Measurements from ENCODE around the gene ECHDC1. TPM values are rescaled to one million over a fixed set of nuclear protein-coding genes. Genes with fewer than 3 reads are reported as not detected.

Gene ECHDC1
- total RNA-seq, 1 donor from 2014 or later: 47.2 TPM

- Histone ChIP-seq H3K36me3 (ENCODE audit: insufficient read depth, low read length) (no peaks in the 10 kb centered on the region), H4K20me1 (ENCODE audit: insufficient read depth, low read length) (peaks cover 23% of the 10 kb centered on the region), H3K9ac (ENCODE audit: low read length) (peak within 1 kb of the TSS; percentile 98), H3K4me3 (ENCODE audit: insufficient read depth, low read depth, low read length) (peak within 1 kb of the TSS; percentile 97), H3K79me2 (ENCODE audit: insufficient read depth, low read length) (peaks cover 45% of the 10 kb centered on the region), H2AFZ (ENCODE audit: low read depth, low read length) (peak within 1 kb of the TSS; percentile 88), H3K4me2 (ENCODE audit: low read length) (peak within 1 kb of the TSS; percentile 92), H3K9me3 (ENCODE audit: insufficient read depth, low read depth, low read length) (no peaks in the 10 kb centered on the region), H3K27me3 (ENCODE audit: insufficient read depth, low read length) (no peaks in the 10 kb centered on the region), H3K27ac (ENCODE audit: low read depth, low read length) (peak within 1 kb of the TSS; percentile 91), H3K4me1 (ENCODE audit: insufficient read depth, low read length) (peaks cover 6% of the 10 kb centered on the region)
- Mint-ChIP-seq H3K27me3 (ENCODE audit: low read depth, unreplicated experiment) (no peaks in the 10 kb centered on the region), H3K9me3 (ENCODE audit: unreplicated experiment) (no peaks in the 10 kb centered on the region), H3K4me1 (ENCODE audit: low read depth, unreplicated experiment) (peaks cover 14% of the 10 kb centered on the region), H3K27ac (ENCODE audit: unreplicated experiment) (peak within 1 kb of the TSS; percentile 97), H3K4me3 (ENCODE audit: unreplicated experiment) (peak within 1 kb of the TSS; percentile 99), H3K36me3 (ENCODE audit: low read depth, unreplicated experiment) (no peaks in the 10 kb centered on the region)
- TF ChIP-seq CTCF (IDR thresholded peaks at IDR 0.05; ENCODE audit: insufficient read depth, low read depth, low read length): peak; percentile 78
- TF ChIP-seq EZH2 (IDR thresholded peaks at IDR 0.05; ENCODE audit: insufficient read depth, low read length): no peak
- peak; percentile 74 for DNase-seq (ENCODE audit: low read depth)
- no peak for FAIRE-seq
These were observed 77.1 kb downstream of the ECHDC1 start, which contains the start of gene RNF146 for GRCh38 chr6:127266178-127266891. Gene RNF146, plus strand, starts transcription at chr6:127266864. Its CDS starts 13,475 bp downstream, at chr6:127280339.

GRCh38 chr6:127263481-127263880, 79.9 kb downstream of the ECHDC1 start:
- H3K27me3 ChIP-seq (ENCODE audit: insufficient read depth, low read length): no peaks in the 10 kb centered on the region
- peaks cover 4% of the 10 kb centered on the region for H3K4me1 ChIP-seq (ENCODE audit: insufficient read depth, low read length)
- no peak overlapping the region for H3K4me3 ChIP-seq (ENCODE audit: insufficient read depth, low read depth, low read length)
- no peak overlapping the region for H3K4me2 ChIP-seq (ENCODE audit: low read length)
- H3K9ac ChIP-seq (ENCODE audit: low read length): no peak overlapping the region
- H3K27ac ChIP-seq (ENCODE audit: low read depth, low read length): no peak overlapping the region
- Mint-ChIP-seq H3K27ac (ENCODE audit: unreplicated experiment) (no peak overlapping the region), H3K4me1 (ENCODE audit: low read depth, unreplicated experiment) (peaks cover 5% of the 10 kb centered on the region), H3K36me3 (ENCODE audit: low read depth, unreplicated experiment) (no peaks in the 10 kb centered on the region), H3K27me3 (ENCODE audit: low read depth, unreplicated experiment) (no peaks in the 10 kb centered on the region), H3K4me3 (ENCODE audit: unreplicated experiment) (no peak overlapping the region), H3K9me3 (ENCODE audit: unreplicated experiment) (no peaks in the 10 kb centered on the region)
- H2AFZ ChIP-seq (ENCODE audit: low read depth, low read length): no peak overlapping the region
- TF ChIP-seq CTCF (IDR thresholded peaks at IDR 0.05; ENCODE audit: insufficient read depth, low read depth, low read length) (no peak), EZH2 (IDR thresholded peaks at IDR 0.05; ENCODE audit: insufficient read depth, low read length) (no peak)
- no peak for FAIRE-seq
- DNase-seq (ENCODE audit: low read depth): no peak
- H3K36me3 ChIP-seq (ENCODE audit: insufficient read depth, low read length): no peaks in the 10 kb centered on the region
- no peaks in the 10 kb centered on the region for H3K9me3 ChIP-seq (ENCODE audit: insufficient read depth, low read depth, low read length)
- no peaks in the 10 kb centered on the region for H4K20me1 ChIP-seq (ENCODE audit: insufficient read depth, low read length)
- H3K79me2 ChIP-seq (ENCODE audit: insufficient read depth, low read length): peaks cover 16% of the 10 kb centered on the region

- Histone ChIP-seq H2AFZ (ENCODE audit: low read depth, low read length) (no peak overlapping the region), H3K9me3 (ENCODE audit: insufficient read depth, low read depth, low read length) (no peaks in the 10 kb centered on the region), H3K4me2 (ENCODE audit: low read length) (no peak overlapping the region), H3K4me1 (ENCODE audit: insufficient read depth, low read length) (no peaks in the 10 kb centered on the region), H4K20me1 (ENCODE audit: insufficient read depth, low read length) (no peaks in the 10 kb centered on the region), H3K4me3 (ENCODE audit: insufficient read depth, low read depth, low read length) (no peak overlapping the region), H3K79me2 (ENCODE audit: insufficient read depth, low read length) (peaks cover 10% of the 10 kb centered on the region), H3K27ac (ENCODE audit: low read depth, low read length) (no peak overlapping the region), H3K36me3 (ENCODE audit: insufficient read depth, low read length) (no peaks in the 10 kb centered on the region), H3K9ac (ENCODE audit: low read length) (no peak overlapping the region), H3K27me3 (ENCODE audit: insufficient read depth, low read length) (no peaks in the 10 kb centered on the region)
- Mint-ChIP-seq H3K36me3 (ENCODE audit: low read depth, unreplicated experiment) (no peaks in the 10 kb centered on the region), H3K4me3 (ENCODE audit: unreplicated experiment) (no peak overlapping the region), H3K27ac (ENCODE audit: unreplicated experiment) (no peak overlapping the region), H3K27me3 (ENCODE audit: low read depth, unreplicated experiment) (no peaks in the 10 kb centered on the region), H3K9me3 (ENCODE audit: unreplicated experiment) (no peaks in the 10 kb centered on the region), H3K4me1 (ENCODE audit: low read depth, unreplicated experiment) (peaks cover 5% of the 10 kb centered on the region)
- no peak for DNase-seq (ENCODE audit: low read depth)
- FAIRE-seq: no peak
- TF ChIP-seq EZH2 (IDR thresholded peaks at IDR 0.05; ENCODE audit: insufficient read depth, low read length) (no peak), CTCF (IDR thresholded peaks at IDR 0.05; ENCODE audit: insufficient read depth, low read depth, low read length) (no peak)
These were observed 80.5 kb downstream of the ECHDC1 start for GRCh38 chr6:127262896-127263295.
